A549 (cell line): ENCODE measurements around the gene NRXN3.

Source experiments
- BHLHE40 ChIP-seq: IDR thresholded peaks from 2 replicates; pipeline ENCODE4 v1.6.1; 2012; ENCODE audit warnings: low read depth, low read length, inconsistent platforms
- EP300 ChIP-seq, 2 experiments: fragments of >200 bp; sonication (Bioruptor Twin); formaldehyde crosslinking; IDR thresholded peaks; 2 replicates in 1 of 2; 3 replicates in 1 of 2; pipeline ENCODE4 v1.6.1; 2016 to 2017
- FOSL2 ChIP-seq, 2 experiments: fragments of 450-650 bp in 1 of 2; fragments of >200 bp in 1 of 2; sonication (Bioruptor Twin) in 1 of 2; formaldehyde crosslinking; IDR thresholded peaks; 2 replicates each; pipeline versions ENCODE4 v1.5.0 to v1.6.1; 2016 to 2020; ENCODE audit warnings: mild to moderate bottlenecking in 1 of 2, moderate library complexity in 1 of 2
- GATA3 ChIP-seq: IDR thresholded peaks from 2 replicates; pipeline ENCODE4 v1.6.1; 2012; ENCODE audit warnings: borderline replicate concordance
- TF ChIP-seq, protein P1 (sequence below): fragments of >200 bp; sonication (Bioruptor Twin); formaldehyde crosslinking; IDR thresholded peaks from 3 replicates; pipeline ENCODE4 v1.5.1; 2016

DNA sequence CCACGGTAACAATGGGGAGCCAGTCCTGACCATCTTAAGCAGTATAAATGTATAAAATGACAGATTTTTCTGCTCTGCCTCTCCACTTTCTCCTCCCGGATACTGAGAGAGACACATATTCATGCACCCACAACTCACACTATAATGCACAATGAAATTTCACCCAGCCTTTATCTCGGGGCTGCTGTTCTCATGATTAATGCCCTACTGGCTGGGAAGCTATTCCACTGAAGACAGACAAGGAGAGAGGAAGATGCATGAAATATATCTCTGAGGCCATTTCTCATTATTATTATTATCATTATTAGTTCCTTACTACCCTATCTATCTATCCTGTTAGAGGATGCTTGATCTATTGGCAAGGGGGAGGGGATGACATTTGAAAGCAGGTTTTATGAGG, 1539.4 kb downstream of the NRXN3 start:
- no peak for TF ChIP-seq FOSL2 (IDR thresholded peaks at IDR 0.05)
- TF ChIP-seq FOSL2 (CRISPR knock-in tag; IDR thresholded peaks at IDR 0.05): no peak
- no peak for TF ChIP-seq BHLHE40
- TF ChIP-seq GATA3: no peak
- TF ChIP-seq EP300 (IDR thresholded peaks at IDR 0.05): no peak
- TF ChIP-seq, protein P1, sequence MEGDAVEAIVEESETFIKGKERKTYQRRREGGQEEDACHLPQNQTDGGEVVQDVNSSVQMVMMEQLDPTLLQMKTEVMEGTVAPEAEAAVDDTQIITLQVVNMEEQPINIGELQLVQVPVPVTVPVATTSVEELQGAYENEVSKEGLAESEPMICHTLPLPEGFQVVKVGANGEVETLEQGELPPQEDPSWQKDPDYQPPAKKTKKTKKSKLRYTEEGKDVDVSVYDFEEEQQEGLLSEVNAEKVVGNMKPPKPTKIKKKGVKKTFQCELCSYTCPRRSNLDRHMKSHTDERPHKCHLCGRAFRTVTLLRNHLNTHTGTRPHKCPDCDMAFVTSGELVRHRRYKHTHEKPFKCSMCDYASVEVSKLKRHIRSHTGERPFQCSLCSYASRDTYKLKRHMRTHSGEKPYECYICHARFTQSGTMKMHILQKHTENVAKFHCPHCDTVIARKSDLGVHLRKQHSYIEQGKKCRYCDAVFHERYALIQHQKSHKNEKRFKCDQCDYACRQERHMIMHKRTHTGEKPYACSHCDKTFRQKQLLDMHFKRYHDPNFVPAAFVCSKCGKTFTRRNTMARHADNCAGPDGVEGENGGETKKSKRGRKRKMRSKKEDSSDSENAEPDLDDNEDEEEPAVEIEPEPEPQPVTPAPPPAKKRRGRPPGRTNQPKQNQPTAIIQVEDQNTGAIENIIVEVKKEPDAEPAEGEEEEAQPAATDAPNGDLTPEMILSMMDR: no peak
